ENCODE measurements around the gene THAP7.

THAP7 gene

GRCh38 chr22:21030621-21031544 is 29.0 kb upstream of the THAP7 start:
- DNase-seq, result no peak

GRCh38 chr22:21030032-21030431 is 28.1 kb upstream of the THAP7 start:
- no peak for DNase-seq

- DNase-seq, result no peak
These were observed 27.6 kb upstream of the THAP7 start for GRCh38 chr22:21029486-21030025.

DNA sequence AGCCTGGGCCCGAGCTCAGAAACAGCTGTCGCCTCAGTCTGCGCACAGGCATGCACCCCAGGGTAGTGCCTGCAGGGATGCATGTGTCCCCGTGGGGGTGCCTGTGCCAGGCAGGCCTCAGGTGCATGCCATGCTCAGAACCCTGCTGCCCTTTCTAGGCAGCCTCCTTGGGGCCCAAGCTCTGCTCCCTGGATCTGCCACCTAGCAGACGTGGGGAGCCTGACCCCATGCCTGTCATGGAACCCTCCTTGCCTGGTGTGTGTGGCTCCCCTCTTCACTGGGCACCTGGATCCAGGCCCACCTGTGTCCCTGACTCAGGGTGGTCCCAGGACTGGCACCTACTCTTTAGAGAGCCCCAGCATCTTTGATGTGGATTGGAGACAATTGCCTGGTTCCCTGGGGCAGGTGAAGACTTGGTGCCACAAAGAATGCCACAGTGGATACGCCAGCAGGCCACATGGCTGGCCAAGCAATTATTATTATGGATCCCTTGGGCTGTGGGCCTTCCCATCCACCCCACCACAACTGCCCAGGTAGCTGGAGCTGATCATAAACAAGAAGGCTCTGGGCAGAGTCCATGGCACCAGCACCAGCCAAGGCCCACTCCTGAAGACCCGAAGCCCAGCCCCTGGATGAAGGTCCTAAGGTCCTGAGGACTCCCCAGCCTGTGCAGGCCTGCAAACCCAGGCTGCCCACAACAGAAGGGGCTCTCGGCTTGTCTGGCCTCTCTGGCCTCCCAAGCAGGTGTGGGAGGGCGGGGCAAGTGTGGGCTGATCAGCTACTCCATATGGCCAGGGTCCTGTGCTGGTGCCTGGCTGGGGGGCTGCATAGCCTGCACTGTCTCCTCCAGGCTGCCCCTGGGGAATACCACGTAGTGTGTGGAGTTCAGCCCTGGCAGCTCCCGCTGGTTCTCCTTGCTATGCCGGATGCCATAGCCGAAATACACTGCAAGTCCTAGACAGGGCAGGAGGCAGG is 26.6 kb upstream of the THAP7 start:
- DNase-seq, result no peak

DNA sequence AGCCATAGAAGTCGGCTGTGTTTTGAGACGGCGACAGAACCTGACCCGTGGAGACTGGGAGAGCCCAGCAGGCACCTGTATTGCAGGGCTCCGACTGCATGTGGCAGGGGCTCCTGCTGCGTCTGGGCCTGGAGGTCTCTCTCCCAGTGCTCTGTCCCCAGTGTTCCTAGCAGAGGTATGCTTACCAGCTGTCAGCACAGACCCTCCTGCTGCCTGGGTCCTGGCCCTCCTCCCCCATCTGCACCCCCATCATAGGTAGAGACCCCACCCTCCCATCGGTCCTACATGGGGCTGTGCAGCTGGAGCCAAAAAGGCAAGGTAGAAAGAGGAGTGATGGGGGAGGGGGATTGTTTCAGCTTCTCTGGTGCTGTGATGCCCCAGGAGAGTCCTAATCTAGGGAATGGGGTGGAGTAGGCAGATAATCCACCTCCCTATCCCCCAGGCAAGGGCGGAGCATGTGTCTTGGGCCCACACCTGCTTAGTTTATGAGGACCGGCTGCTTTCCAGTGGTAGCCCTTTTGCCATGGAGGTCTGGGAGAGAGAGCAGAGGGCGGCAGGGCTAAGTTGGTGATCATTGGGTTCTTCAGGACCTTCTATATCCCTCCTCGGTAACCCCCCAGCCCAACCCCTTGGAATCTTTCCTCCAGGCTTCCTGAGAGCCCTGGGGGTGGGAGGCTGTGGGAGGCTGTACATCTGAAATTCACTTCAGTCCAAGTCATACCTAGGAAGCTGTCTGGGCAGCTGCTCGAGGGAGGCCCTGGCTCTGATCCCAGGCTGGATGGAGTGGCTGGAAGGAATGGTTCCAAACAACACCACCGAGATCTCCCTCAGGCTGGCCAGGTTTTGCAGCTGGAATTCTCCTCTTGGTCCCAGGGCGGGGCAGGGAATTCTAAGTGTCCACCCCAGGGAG is 25.1 kb upstream of the THAP7 start:
- no peak for DNase-seq

GRCh38 chr22:21025763-21026755 is 24.1 kb upstream of the THAP7 start:
- no peak for DNase-seq

DNA sequence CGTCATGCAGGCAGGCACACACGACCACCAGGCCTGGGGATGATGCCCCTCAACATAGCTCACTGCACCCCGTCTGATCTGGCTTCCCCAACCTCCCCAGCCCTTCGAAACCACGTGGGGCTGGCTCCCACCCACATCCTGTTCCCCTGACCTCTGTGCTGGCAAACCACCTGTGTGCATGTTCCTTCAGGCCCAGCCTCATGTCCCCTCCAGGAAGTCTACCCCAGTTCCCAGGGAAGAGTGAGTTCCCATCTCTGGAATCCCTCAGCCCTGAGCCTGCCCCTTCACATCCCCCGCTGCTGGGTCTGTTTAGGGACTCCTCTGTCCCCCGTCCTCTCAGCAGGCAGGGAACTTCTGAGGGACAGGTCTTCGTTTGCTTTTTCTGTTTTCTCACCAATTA is 23.3 kb upstream of the THAP7 start:
- DNase-seq, result no peak

GRCh38 chr22:21022955-21023614 is 21.2 kb upstream of the THAP7 start:
- DNase-seq, result no peak

GRCh38 chr22:21022507-21022906 is 20.6 kb upstream of the THAP7 start:
- no peak for DNase-seq

DNA sequence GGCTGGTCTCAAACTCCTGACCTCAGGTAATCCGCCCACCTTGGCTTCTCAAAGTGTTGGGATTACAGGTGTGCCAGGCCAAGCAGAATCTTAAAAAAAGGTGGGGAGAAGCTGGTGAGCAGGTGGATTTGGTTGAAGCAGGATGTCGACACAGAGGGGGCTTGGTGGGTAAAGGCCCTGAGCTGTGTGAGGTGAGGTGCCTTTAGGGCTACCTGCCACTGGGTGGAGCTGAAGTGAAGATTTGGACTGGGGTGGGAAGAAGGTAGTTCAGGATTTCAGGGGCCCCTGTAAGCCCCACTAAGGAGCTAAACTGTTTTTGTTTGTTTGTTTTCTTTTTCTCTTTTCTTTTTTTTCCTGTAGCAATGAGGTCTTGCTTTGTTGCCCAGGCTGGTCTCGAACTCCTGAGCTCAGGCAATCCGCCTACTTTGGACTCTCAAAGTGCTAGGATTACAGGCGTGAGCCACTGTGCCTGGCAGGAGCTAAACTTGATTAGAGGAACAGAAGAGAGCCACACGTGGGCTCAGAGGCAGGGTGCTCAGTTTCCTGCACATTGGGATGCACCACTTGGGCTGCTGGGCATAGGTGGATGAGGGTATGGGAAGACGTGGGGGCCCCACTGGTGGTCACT is 19.0 kb upstream of the THAP7 start:
- no peak for DNase-seq

GRCh38 chr22:21018314-21018713 is 16.4 kb upstream of the THAP7 start:
- DNase-seq, result no peak

- DNase-seq, result no peak
These were observed 14.9 kb upstream of the THAP7 start for GRCh38 chr22:21016644-21017420.

- DNase-seq, result no peak
These were observed 13.6 kb upstream of the THAP7 start for GRCh38 chr22:21015466-21016006.

- DNase-seq, result no peak
These were observed 13.0 kb upstream of the THAP7 start, which contains the start of gene P2RX6 for GRCh38 chr22:21014726-21015465. Gene P2RX6 (plus strand): TSS chr22:21015165. CDS start chr22:21015175, 10 bp downstream.

DNA sequence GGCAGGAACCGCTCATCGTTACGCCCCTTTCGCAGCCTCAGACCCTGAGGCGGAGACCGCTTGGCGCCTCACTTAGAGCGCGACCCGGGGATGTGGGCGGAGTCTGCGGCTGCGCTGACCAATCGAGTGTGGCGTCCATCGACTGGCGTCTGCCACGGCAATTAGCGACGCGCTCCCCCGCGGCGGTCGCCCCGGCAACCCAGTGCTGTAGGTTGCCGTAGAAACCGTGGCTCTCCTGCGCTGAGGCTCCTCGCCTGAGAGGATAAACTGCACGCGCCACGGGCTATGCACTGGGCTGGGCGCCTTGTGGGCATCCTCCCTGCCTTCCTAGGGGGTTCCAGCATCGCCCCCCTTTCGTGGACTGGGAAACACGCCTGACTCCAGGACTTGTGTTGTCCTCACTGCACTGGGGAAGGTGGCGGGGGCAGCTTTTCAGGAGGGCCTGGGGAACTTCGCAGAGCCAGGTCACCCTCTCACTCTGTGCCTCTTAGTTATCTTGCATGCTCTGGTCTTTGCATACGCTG is 12.3 kb upstream of the THAP7 start:
- peak; percentile 65 to 87 (median 74) for DNase-seq

DNA sequence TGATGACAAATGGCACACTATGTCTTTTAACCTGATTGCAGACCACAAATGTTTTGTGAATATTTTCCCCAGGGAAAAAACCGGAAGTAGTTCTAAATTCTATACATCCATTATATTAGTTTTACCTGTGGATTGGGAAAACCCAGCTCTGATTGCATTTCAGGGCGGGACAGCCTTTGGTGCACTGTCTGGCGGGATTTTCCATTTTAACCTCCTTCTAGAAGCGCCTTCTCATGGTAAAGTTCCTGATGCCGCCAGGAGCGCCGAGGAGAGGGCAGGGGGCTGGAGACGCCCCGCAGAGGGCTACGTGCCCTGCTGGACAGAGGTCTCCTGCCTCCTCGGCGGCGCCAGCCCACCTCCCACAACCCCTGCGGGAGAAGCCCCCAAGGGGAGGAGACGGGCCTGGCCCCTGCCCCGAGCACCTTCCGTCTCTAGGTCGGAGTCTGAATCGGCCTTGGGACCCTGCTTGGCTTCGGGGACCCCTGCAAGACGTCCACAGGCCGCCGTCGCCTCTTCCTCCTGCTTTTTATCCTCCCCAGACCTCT is 11.8 kb upstream of the THAP7 start:
- no peak for DNase-seq
